Measurements from ENCODE around the gene GPRC5A. TPM values are rescaled to one million over a fixed set of nuclear protein-coding genes. Genes with fewer than 3 reads are reported as not detected.

Gene GPRC5A
- total and polyA plus RNA-seq, 2 experiments from 2014 or later: 0.16 to 0.38 TPM

GRCh38 chr12:12908252-12908651 lies 16.9 kb downstream of the GPRC5A start:
- 0 out of 2 replicates have a peak, but pooled peaks cover 4% of the 10 kb centered on the region for H3K9me2 ChIP-seq (ENCODE audit: insufficient read depth)
- H3K9me3 Mint-ChIP-seq: no peaks in the 10 kb centered on the region
- no peaks in the 10 kb centered on the region for H3F3A ChIP-seq (replicated peaks; ENCODE audit: low read depth)
- H3K27ac ChIP-seq (ENCODE audit: low read depth): no peak overlapping the region
- no peak for ATAC-seq
- no peaks in the 10 kb centered on the region for H3K4me1 ChIP-seq (ENCODE audit: insufficient read depth)
- no peak overlapping the region for H3K27ac Mint-ChIP-seq
- H3K4me3 Mint-ChIP-seq: no peak overlapping the region
- H3K79me2 ChIP-seq (replicated peaks; ENCODE audit: insufficient read depth): no peaks in the 10 kb centered on the region
- no peak overlapping the region for H3K4me3 ChIP-seq
- peaks cover 1% of the 10 kb centered on the region; the same call in 1 of the 3 replicates for H3K4me1 Mint-ChIP-seq
- no peaks in the 10 kb centered on the region for H3K27me3 ChIP-seq (ENCODE audit: insufficient read depth)
- no peaks in the 10 kb centered on the region for H3K36me3 ChIP-seq (ENCODE audit: insufficient read depth)
- H3K36me3 Mint-ChIP-seq (ENCODE audit: low read depth): no peaks in the 10 kb centered on the region
- TF ChIP-seq JUNB (IDR thresholded peaks at IDR 0.05; ENCODE audit: unreplicated experiment): no peak
- no peak for TF ChIP-seq ZNF462 (CRISPR knock-in tag; IDR thresholded peaks at IDR 0.05)
- TF ChIP-seq STAT1 (IDR thresholded peaks at IDR 0.05; ENCODE audit: unreplicated experiment): no peak
- no peak for TF ChIP-seq CREB1 (CRISPR knock-in tag; IDR thresholded peaks at IDR 0.05; ENCODE audit: low read depth)
- TF ChIP-seq ZNF331 (CRISPR knock-in tag; IDR thresholded peaks at IDR 0.05; ENCODE audit: low read depth): no peak
- TF ChIP-seq ETS1 (IDR thresholded peaks at IDR 0.05): no peak
- no peak for TF ChIP-seq POLR2AphosphoS5 (IDR thresholded peaks at IDR 0.05; ENCODE audit: low read depth)
- no peak for TF ChIP-seq EZH2 (IDR thresholded peaks at IDR 0.05; ENCODE audit: low read depth, unreplicated experiment)
- no peak for TF ChIP-seq EZH2phosphoT487 (IDR thresholded peaks at IDR 0.05; ENCODE audit: unreplicated experiment)
- no peak for TF ChIP-seq CTCF (conservative IDR thresholded peaks at IDR 0.05; ENCODE audit: low read depth in 2 of 2)
- TF ChIP-seq ZNF114 (CRISPR knock-in tag; IDR thresholded peaks at IDR 0.05): no peak
- TF ChIP-seq NANOG (IDR thresholded peaks at IDR 0.05; ENCODE audit: borderline replicate concordance): no peak
- no peak for TF ChIP-seq REST (IDR thresholded peaks at IDR 0.05; ENCODE audit: unreplicated experiment)
- H3K27me3 Mint-ChIP-seq (ENCODE audit: insufficient read depth, low read depth, poor library complexity): peaks cover 5% of the 10 kb centered on the region
- H3K4me2 ChIP-seq: no peak overlapping the region
- no peak overlapping the region for H2AFZ ChIP-seq
- no peak for DNase-seq (ENCODE audit: low spot score)
- no peaks in the 10 kb centered on the region for H4K20me1 ChIP-seq (replicated peaks; ENCODE audit: insufficient read depth)

Measured in GM23338 (cell line).